HG03460 (cell line): ENCODE measurements around the gene SBF2.

Experiments used
- ATAC-seq: cut with Tn5 transposase; IDR thresholded peaks from one replicate; pipeline ENCODE4 v1.9.1; 2021; ENCODE audit not compliant: unreplicated experiment

Gene SBF2

GRCh38 chr11:10293423-10294289, at the start of gene SBF2:
Gene SBF2 (minus strand): TSS chr11:10294219. CDS start chr11:10294069, 150 bp downstream.
- no peak for ATAC-seq

GRCh38 chr11:10338287-10338686, 44.3 kb upstream of the SBF2 start:
- ATAC-seq = no peak

GRCh38 chr11:10333490-10333889, 39.5 kb upstream of the SBF2 start:
- ATAC-seq = no peak

GRCh38 chr11:10331548-10332289, 37.7 kb upstream of the SBF2 start:
- ATAC-seq = no peak

- ATAC-seq = no peak
These were observed 35.9 kb upstream of the SBF2 start for GRCh38 chr11:10329935-10330334.

GRCh38 chr11:10329356-10329755, 35.3 kb upstream of the SBF2 start:
- ATAC-seq = no peak

- ATAC-seq = no peak
These were observed 34.5 kb upstream of the SBF2 start for GRCh38 chr11:10328314-10329098.

GRCh38 chr11:10327254-10327653, 33.2 kb upstream of the SBF2 start:
- no peak for ATAC-seq

- ATAC-seq = no peak
These were observed 32.3 kb upstream of the SBF2 start for GRCh38 chr11:10326012-10326964.

GRCh38 chr11:10325277-10326011, 31.4 kb upstream of the SBF2 start:
- ATAC-seq = no peak

GRCh38 chr11:10324474-10324873, 30.5 kb upstream of the SBF2 start:
- no peak for ATAC-seq

GRCh38 chr11:10323793-10324170, 29.8 kb upstream of the SBF2 start:
- no peak for ATAC-seq

GRCh38 chr11:10322830-10323792, 29.1 kb upstream of the SBF2 start:
- ATAC-seq = no peak

GRCh38 chr11:10322401-10322800, 28.4 kb upstream of the SBF2 start:
- ATAC-seq = no peak

GRCh38 chr11:10320736-10321465, 26.9 kb upstream of the SBF2 start:
- ATAC-seq = no peak

- no peak for ATAC-seq
These were observed 25.9 kb upstream of the SBF2 start for GRCh38 chr11:10319702-10320558.

- ATAC-seq = no peak
These were observed 24.4 kb upstream of the SBF2 start for GRCh38 chr11:10318527-10318802.
